H9 (cell line): Measurements from ENCODE around the gene TNFAIP2. TPM values are rescaled to one million over a fixed set of nuclear protein-coding genes. Genes with fewer than 3 reads are reported as not detected.

Experiments
- DNase-seq: peaks from one replicate; pipeline ENCODE4 v3.0.0-alpha.2; 2017
- H2AFZ ChIP-seq: one replicate; pipeline ENCODE4 v1.6.1; 2013; ENCODE audit warnings: mild to moderate bottlenecking, low read length, control low read depth, moderate library complexity
- H2AK5ac ChIP-seq: 2 replicates; pipeline ENCODE4 v1.6.1; 2013; ENCODE audit warnings: low read length, control low read depth, mixed read lengths; ENCODE audit not compliant: insufficient read length
- H2BK120ac ChIP-seq: one replicate; pipeline ENCODE4 v1.6.1; 2013; ENCODE audit warnings: low read depth, mild to moderate bottlenecking, low read length, control low read depth, inconsistent platforms; ENCODE audit not compliant: poor library complexity, severe bottlenecking
- H2BK12ac ChIP-seq: 2 replicates; pipeline ENCODE4 v1.6.1; 2013; ENCODE audit warnings: low read length, control low read depth, mixed read lengths, low read depth; ENCODE audit not compliant: insufficient read length
- H2BK15ac ChIP-seq: 2 replicates; pipeline ENCODE4 v1.6.1; 2013; ENCODE audit warnings: low read depth, low read length, control low read depth
- H2BK20ac ChIP-seq: one replicate; pipeline ENCODE4 v1.6.1; 2013; ENCODE audit warnings: low read depth, mild to moderate bottlenecking, low read length, control low read depth, inconsistent platforms; ENCODE audit not compliant: poor library complexity, severe bottlenecking
- H2BK5ac ChIP-seq: 2 replicates; pipeline ENCODE4 v1.6.1; 2013; ENCODE audit warnings: low read length, control low read depth, mixed read lengths; ENCODE audit not compliant: insufficient read length
- H3K14ac ChIP-seq: 2 replicates; pipeline ENCODE4 v1.6.1; 2013; ENCODE audit warnings: low read length, control low read depth; ENCODE audit not compliant: insufficient read depth
- H3K18ac ChIP-seq: 2 replicates; pipeline ENCODE4 v1.6.1; 2013; ENCODE audit warnings: low read depth, mild to moderate bottlenecking, mixed read lengths, low read length, control low read depth; ENCODE audit not compliant: insufficient read length
- H3K23ac ChIP-seq: 2 replicates; pipeline ENCODE4 v1.6.1; 2013; ENCODE audit warnings: low read length, control low read depth, mixed read lengths, low read depth; ENCODE audit not compliant: insufficient read length
- H3K23me2 ChIP-seq: 2 replicates; pipeline ENCODE4 v1.6.1; 2013; ENCODE audit warnings: low read depth, mild to moderate bottlenecking, mixed read lengths, low read length, control low read depth; ENCODE audit not compliant: insufficient read length, poor library complexity, severe bottlenecking
- H3K27ac ChIP-seq: 2 replicates; pipeline ENCODE4 v1.5.1; 2013; ENCODE audit warnings: low read length, control low read depth, mixed read lengths, low read depth; ENCODE audit not compliant: insufficient read length
- H3K27me3 ChIP-seq: 2 replicates; pipeline ENCODE4 v1.6.1; 2013; ENCODE audit warnings: low read length, control low read depth, inconsistent platforms; ENCODE audit not compliant: insufficient read depth
- H3K4ac ChIP-seq: 2 replicates; pipeline ENCODE4 v1.6.1; 2013; ENCODE audit warnings: low read depth, mild to moderate bottlenecking, control low read depth, inconsistent platforms, low read length, moderate library complexity
- H3K4me1 ChIP-seq: 2 replicates; pipeline ENCODE4 v1.6.1; 2013; ENCODE audit warnings: low read length, control low read depth, inconsistent platforms; ENCODE audit not compliant: insufficient read depth
- H3K4me2 ChIP-seq: 2 replicates; pipeline ENCODE4 v1.6.1; 2013; ENCODE audit warnings: low read length, control low read depth, mixed read lengths; ENCODE audit not compliant: insufficient read length, insufficient read depth
- H3K56ac ChIP-seq: 2 replicates; pipeline ENCODE4 v1.6.1; 2013; ENCODE audit warnings: low read depth, mild to moderate bottlenecking, mixed read lengths, low read length, control low read depth; ENCODE audit not compliant: insufficient read length
- H3K79me1 ChIP-seq: 2 replicates; pipeline ENCODE4 v1.6.1; 2013; ENCODE audit warnings: low read depth, mild to moderate bottlenecking, moderate library complexity, low read length, control low read depth, inconsistent platforms; ENCODE audit not compliant: insufficient read depth, poor library complexity, severe bottlenecking
- H3K79me2 ChIP-seq: 2 replicates; pipeline ENCODE4 v1.6.1; 2013; ENCODE audit warnings: low read length, control low read depth, inconsistent platforms; ENCODE audit not compliant: insufficient read depth
- H3K9ac ChIP-seq: 2 replicates; pipeline ENCODE4 v1.6.1; 2013; ENCODE audit warnings: low read length, control low read depth, mixed read lengths; ENCODE audit not compliant: insufficient read length; ENCODE audit errors: extremely low read depth
- H3K9me3 ChIP-seq: one replicate; pipeline ENCODE4 v1.6.1; 2013; ENCODE audit warnings: low read depth, low read length, inconsistent platforms; ENCODE audit not compliant: control insufficient read depth
- H3T11ph ChIP-seq: one replicate; pipeline ENCODE4 v1.6.1; 2013; ENCODE audit warnings: mild to moderate bottlenecking, low read length, control low read depth, inconsistent platforms
- H4K20me1 ChIP-seq: one replicate; pipeline ENCODE4 v1.6.1; 2013; ENCODE audit not compliant: control insufficient read depth, insufficient read length, insufficient read depth
- H4K5ac ChIP-seq: 2 replicates; pipeline ENCODE4 v1.6.1; 2013; ENCODE audit warnings: low read depth, mild to moderate bottlenecking, mixed read lengths, low read length, control low read depth; ENCODE audit not compliant: insufficient read length
- H4K8ac ChIP-seq: replicated peaks from 2 replicates; pipeline ENCODE4 v1.6.1; 2013; ENCODE audit warnings: low read length, control low read depth, mixed read lengths, low read depth; ENCODE audit not compliant: insufficient read length
- H4K91ac ChIP-seq: 2 replicates; pipeline ENCODE4 v1.6.1; 2013; ENCODE audit warnings: low read depth, mild to moderate bottlenecking, moderate library complexity, mixed read lengths, low read length, control low read depth; ENCODE audit not compliant: insufficient read length
- H3K27ac Mint-ChIP-seq, 3 experiments: 2 replicates in 2 of 3; 3 replicates in 1 of 3; pipeline ENCODE4 v1.8.0; 2020 to 2021; ENCODE audit warnings: mixed read lengths in 3 of 3, mild to moderate bottlenecking in 1 of 3, moderate library complexity in 1 of 3
- H3K27me3 Mint-ChIP-seq: 2 replicates; pipeline ENCODE4 v1.8.0; 2021; ENCODE audit warnings: low read depth, mild to moderate bottlenecking, moderate library complexity, mixed read lengths
- H3K36me3 Mint-ChIP-seq, 3 experiments: 2 replicates in 2 of 3; 3 replicates in 1 of 3; pipeline ENCODE4 v1.8.0; 2020 to 2021; ENCODE audit warnings: low read depth in 3 of 3, mixed read lengths in 3 of 3; ENCODE audit not compliant: insufficient read depth in 1 of 3
- H3K4me1 Mint-ChIP-seq, 2 experiments: 2 replicates each; pipeline ENCODE4 v1.8.0; 2020; ENCODE audit warnings: mixed read lengths in 2 of 2
- H3K4me3 Mint-ChIP-seq, 2 experiments: 2 replicates in 1 of 2; 3 replicates in 1 of 2; pipeline ENCODE4 v1.8.0; 2020 to 2021; ENCODE audit warnings: mild to moderate bottlenecking in 2 of 2, mixed read lengths in 2 of 2, moderate library complexity in 1 of 2
- H3K9me3 Mint-ChIP-seq, 2 experiments: 2 replicates in 1 of 2; 3 replicates in 1 of 2; pipeline ENCODE4 v1.8.0; 2020; ENCODE audit warnings: mild to moderate bottlenecking in 2 of 2, mixed read lengths in 2 of 2, moderate library complexity in 1 of 2
- CTCF ChIP-seq: fragments of 200-600 bp; sonication (generic); conservative IDR thresholded peaks from 3 replicates; pipeline ENCODE4 v1.8.0; 2021; ENCODE audit warnings: antibody characterized with exemption, mild to moderate bottlenecking
- WGBS: extraction: QIAGEN DNeasy Blood & Tissue Kit; methylation state at CpG from one replicate; pipeline ENCODE4 v1.1.7; 2013; ENCODE audit warnings: missing lambda C conversion rate, low lambda C conversion rate, mixed read lengths; ENCODE audit not compliant: insufficient read length; ENCODE audit errors: extremely low coverage; 5-methylcytosine and 5-hydroxymethylcytosine counted together
- total RNA-seq: library from RNA; stranded (reverse); gene quantifications from 2 replicates; pipeline ENCODE4 v1.2.1, GENCODE V29; 2021

Gene TNFAIP2
- total RNA-seq, 1 experiment from 2014 or later, result 29.3 TPM

DNA sequence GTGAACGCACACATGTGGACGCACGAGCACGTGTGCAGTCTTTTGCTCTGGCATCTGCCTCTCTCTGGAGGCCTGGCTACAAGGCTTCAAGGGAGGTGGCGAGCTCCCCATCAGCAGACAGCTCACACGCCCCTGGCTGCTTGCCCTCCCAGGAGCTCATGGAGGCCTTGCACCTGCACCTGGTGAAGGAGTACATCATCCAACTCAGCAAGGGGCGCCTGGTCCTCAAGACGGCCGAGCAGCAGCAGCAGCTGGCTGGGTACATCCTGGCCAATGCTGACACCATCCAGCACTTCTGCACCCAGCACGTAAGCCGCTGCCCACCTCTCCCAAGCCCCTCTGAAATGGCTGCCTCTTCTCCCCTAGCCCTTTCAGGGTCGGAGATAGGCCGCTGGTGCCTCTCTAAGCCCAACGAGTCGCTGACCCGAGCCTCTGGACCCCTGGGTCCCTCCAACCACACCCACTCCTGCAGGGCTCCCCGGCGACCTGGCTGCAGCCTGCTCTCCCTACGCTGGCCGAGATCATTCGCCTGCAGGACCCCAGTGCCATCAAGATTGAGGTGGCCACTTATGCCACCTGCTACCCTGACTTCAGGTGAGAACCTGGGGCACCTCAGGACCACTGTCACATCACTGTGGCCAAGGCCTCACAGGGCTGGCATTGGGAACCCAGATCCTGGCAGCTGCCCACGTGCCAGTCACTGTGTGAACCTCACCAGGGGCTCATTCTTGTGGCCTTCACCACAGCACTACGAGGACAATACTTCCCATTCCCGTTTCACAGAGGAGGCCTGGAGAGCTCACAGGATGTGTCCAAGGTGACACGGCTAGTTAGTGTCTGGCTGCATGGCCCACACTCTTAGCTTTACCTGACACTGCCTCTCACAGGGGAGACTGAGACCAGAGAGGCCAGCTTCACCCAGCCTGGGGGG, 10.2 kb downstream of the TNFAIP2 start:
- Mint-ChIP-seq H3K4me1 (peaks cover 8 to 24% of the 10 kb centered on the region in 2 experiments), H3K36me3 (peaks cover 9 to 35% (median 17%) of the 10 kb centered on the region in 3 experiments; a peak in 5 of 7 replicates), H3K27me3 (peaks cover under 1% of the 10 kb centered on the region), H3K4me3 (no peak overlapping the region; a peak in 1 of 5 replicates), H3K9me3 (no peaks in the 10 kb centered on the region; a peak in 1 of 5 replicates), H3K27ac (no peak overlapping the region)
- Histone ChIP-seq H2AFZ (no peak overlapping the region), H3K23me2 (no peaks in the 10 kb centered on the region), H3K56ac (no peak overlapping the region), H3K27me3 (no peaks in the 10 kb centered on the region), H2BK12ac (no peak overlapping the region), H2BK5ac (no peak overlapping the region), H3K4me1 (no peaks in the 10 kb centered on the region; the same call in 1 of the 2 replicates), H3K79me1 (no peaks in the 10 kb centered on the region), H4K5ac (no peak overlapping the region), H2AK5ac (no peak overlapping the region), H2BK15ac (no peak overlapping the region), H3K9ac (no peak overlapping the region), H3K4me2 (no peak overlapping the region), H4K91ac (no peak overlapping the region), H4K20me1 (no peaks in the 10 kb centered on the region), H4K8ac (peak overlapping the region; percentile 13), H3T11ph (no peak overlapping the region), H3K14ac (no peak overlapping the region), H3K27ac (no peak overlapping the region), H2BK20ac (no peak overlapping the region), H2BK120ac (no peak overlapping the region), H3K4ac (no peak overlapping the region), H3K9me3 (no peaks in the 10 kb centered on the region), H3K79me2 (no peaks in the 10 kb centered on the region), H3K18ac (no peak overlapping the region), H3K23ac (no peak overlapping the region)
- no CpG with 5 or more reads among the region's 25 CpGs for WGBS
- no peak for TF ChIP-seq CTCF
- no peak for DNase-seq
